Type B pancreatic cell (in vitro differentiated cells): ENCODE measurements around the gene TMEM150B. TPM values are rescaled to one million over a fixed set of nuclear protein-coding genes. Genes with fewer than 3 reads are reported as not detected.

Experiments used
- DNase-seq: peaks from one replicate; pipeline ENCODE4 v3.0.0; 2021; ENCODE audit warnings: mixed read lengths; ENCODE audit not compliant: unreplicated experiment; ENCODE audit errors: extremely low spot score
- H3K27ac Mint-ChIP-seq: 2 replicates; pipeline ENCODE4 v1.8.0; 2021; ENCODE audit warnings: mild to moderate bottlenecking, mixed read lengths
- H3K27me3 Mint-ChIP-seq: 2 replicates; pipeline ENCODE4 v1.8.0; 2021; ENCODE audit warnings: mixed read lengths
- H3K36me3 Mint-ChIP-seq: 2 replicates; pipeline ENCODE4 v1.8.0; 2021; ENCODE audit warnings: mixed read lengths
- H3K4me1 Mint-ChIP-seq: one replicate; pipeline ENCODE4 v1.8.0; 2021; ENCODE audit warnings: mixed read lengths; ENCODE audit not compliant: unreplicated experiment
- H3K4me3 Mint-ChIP-seq: 2 replicates; pipeline ENCODE4 v1.8.0; 2021; ENCODE audit warnings: mild to moderate bottlenecking, mixed read lengths
- H3K9me3 Mint-ChIP-seq: 2 replicates; pipeline ENCODE4 v1.8.0; 2021; ENCODE audit warnings: mixed read lengths
- CTCF ChIP-seq: fragments of 200-600 bp; sonication (generic); conservative IDR thresholded peaks from 2 replicates; pipeline ENCODE4 v1.5.0; 2021; ENCODE audit warnings: antibody characterized with exemption, mild to moderate bottlenecking
- total RNA-seq: library from RNA; stranded (reverse); gene quantifications from 2 replicates; pipeline ENCODE4 v1.2.1, GENCODE V29; 2021; ENCODE audit warnings: low replicate concordance

The TMEM150B gene
- total RNA-seq, 1 donor from 2014 or later = 1.2 TPM

GRCh38 chr19:55314396-55314795 is 10.7 kb downstream of the TMEM150B start:
- Mint-ChIP-seq H3K27me3 (no peaks in the 10 kb centered on the region), H3K36me3 (peaks cover 7% of the 10 kb centered on the region), H3K4me3 (no peak overlapping the region), H3K9me3 (no peaks in the 10 kb centered on the region), H3K27ac (no peak overlapping the region), H3K4me1 (peaks cover 7% of the 10 kb centered on the region)
- DNase-seq = no peak
- no peak for TF ChIP-seq CTCF

- TF ChIP-seq CTCF = no peak
- Mint-ChIP-seq H3K9me3 (no peaks in the 10 kb centered on the region), H3K36me3 (peaks cover 7% of the 10 kb centered on the region), H3K27me3 (no peaks in the 10 kb centered on the region), H3K27ac (no peak overlapping the region), H3K4me1 (peaks cover 7% of the 10 kb centered on the region), H3K4me3 (no peak overlapping the region)
- no peak for DNase-seq
These were observed 12.3 kb downstream of the TMEM150B start for GRCh38 chr19:55312621-55313512.

- no peaks in the 10 kb centered on the region for H3K27me3 Mint-ChIP-seq
- H3K4me1 Mint-ChIP-seq = peaks cover 7% of the 10 kb centered on the region
- DNase-seq = no peak
- H3K27ac Mint-ChIP-seq = no peak overlapping the region
- H3K9me3 Mint-ChIP-seq = no peaks in the 10 kb centered on the region
- H3K4me3 Mint-ChIP-seq = no peak overlapping the region
- H3K36me3 Mint-ChIP-seq = peaks cover 7% of the 10 kb centered on the region
- TF ChIP-seq CTCF = no peak
These were observed 13.3 kb downstream of the TMEM150B start for GRCh38 chr19:55311797-55312196.

- no peak for TF ChIP-seq CTCF
- Mint-ChIP-seq H3K9me3 (no peaks in the 10 kb centered on the region), H3K4me1 (peaks cover 7% of the 10 kb centered on the region), H3K4me3 (no peak overlapping the region), H3K36me3 (peaks cover 7% of the 10 kb centered on the region), H3K27ac (no peak overlapping the region), H3K27me3 (no peaks in the 10 kb centered on the region)
- no peak for DNase-seq
These were observed 13.7 kb downstream of the TMEM150B start for GRCh38 chr19:55311397-55311796.

GRCh38 chr19:55310498-55310897 is 14.6 kb downstream of the TMEM150B start:
- Mint-ChIP-seq H3K4me1 (peaks cover 7% of the 10 kb centered on the region), H3K36me3 (peaks cover 9% of the 10 kb centered on the region), H3K27ac (no peak overlapping the region), H3K9me3 (no peaks in the 10 kb centered on the region), H3K4me3 (no peak overlapping the region), H3K27me3 (no peaks in the 10 kb centered on the region)
- DNase-seq = no peak
- TF ChIP-seq CTCF = no peak
